NCI-H2196 treated with DMSO at 0.1 percent for 48 hours (cell line): Measurements from ENCODE around the gene AICDA.
"Not testable (repeated sequence)": the region's sequence is repeated elsewhere in the genome, so short reads cannot be mapped to it uniquely, and the experiment has no call there.

Experiments used
- DNase-seq: peaks from one replicate; lab custom pipeline; 2025; ENCODE audit not compliant: unreplicated experiment; lab: John Stamatoyannopoulos, UW

Gene AICDA

GRCh38 chr12:8612629-8613028, at the start of gene AICDA:
Gene AICDA, minus strand, starts transcription at chr12:8612859. Its CDS starts 92 bp downstream, at chr12:8612767.
- DNase-seq: no peak

- DNase-seq: no peak
Observed at GRCh38 chr12:8661751-8662150, 49.1 kb upstream of the AICDA start.

GRCh38 chr12:8661016-8661415, 48.4 kb upstream of the AICDA start:
- no peak for DNase-seq

- DNase-seq: no peak
Observed at GRCh38 chr12:8658346-8658745, 45.7 kb upstream of the AICDA start.

GRCh38 chr12:8655421-8655820, 42.8 kb upstream of the AICDA start:
- no peak for DNase-seq

- DNase-seq: no peak
Observed at GRCh38 chr12:8648576-8649205, 36.0 kb upstream of the AICDA start.

GRCh38 chr12:8647968-8648367, 35.3 kb upstream of the AICDA start:
- no peak for DNase-seq

GRCh38 chr12:8644345-8645248, 31.9 kb upstream of the AICDA start:
- DNase-seq: no peak

GRCh38 chr12:8642775-8643174, 30.1 kb upstream of the AICDA start:
- DNase-seq: no peak

GRCh38 chr12:8639936-8640335, 27.3 kb upstream of the AICDA start:
- DNase-seq: no peak

GRCh38 chr12:8638951-8639350, 26.3 kb upstream of the AICDA start:
- no peak for DNase-seq

- DNase-seq: no peak
Observed at GRCh38 chr12:8637666-8638065, 25.0 kb upstream of the AICDA start.

- no peak for DNase-seq
Observed at GRCh38 chr12:8637244-8637643, 24.6 kb upstream of the AICDA start.

GRCh38 chr12:8636581-8636980, 23.9 kb upstream of the AICDA start:
- no peak for DNase-seq

GRCh38 chr12:8636007-8636346, 23.3 kb upstream of the AICDA start:
- DNase-seq: not testable (repeated sequence)

- not testable (repeated sequence) for DNase-seq
Observed at GRCh38 chr12:8635342-8636006, 22.8 kb upstream of the AICDA start.

- DNase-seq: no peak
Observed at GRCh38 chr12:8630131-8630530, 17.5 kb upstream of the AICDA start.

- DNase-seq: no peak
Observed at GRCh38 chr12:8629486-8630033, 16.9 kb upstream of the AICDA start.

- DNase-seq: no peak
Observed at GRCh38 chr12:8628731-8629130, 16.1 kb upstream of the AICDA start.

- not testable (repeated sequence) for DNase-seq
Observed at GRCh38 chr12:8624750-8625149, 12.1 kb upstream of the AICDA start.

GRCh38 chr12:8622646-8623045, 10.0 kb upstream of the AICDA start:
- DNase-seq: no peak

GRCh38 chr12:8615206-8615605, 2.5 kb upstream of the AICDA start:
- DNase-seq: no peak
